Immature natural killer cell (primary cell): ENCODE data around the gene PA2G4. TPM values are rescaled to one million over a fixed set of nuclear protein-coding genes. Genes with fewer than 3 reads are reported as not detected.

Experiments
- DNase-seq, 3 donors: peaks; one replicate each; pipeline ENCODE4 v3.0.0; 2022; ENCODE audit warnings: mixed read lengths in 1 of 3
- H3K27ac Mint-ChIP-seq, 6 donors: one replicate each; pipeline ENCODE4 v1.8.0; 2020; ENCODE audit warnings: mixed read lengths in 6 of 6, mild to moderate bottlenecking in 5 of 6, inconsistent platforms in 4 of 6, moderate library complexity in 3 of 6
- H3K27me3 Mint-ChIP-seq, 3 donors: one replicate each; pipeline ENCODE4 v1.8.0; 2020 to 2021; ENCODE audit warnings: low read depth in 3 of 3, mild to moderate bottlenecking in 3 of 3, mixed read lengths in 3 of 3, moderate library complexity in 3 of 3, inconsistent platforms in 1 of 3
- H3K36me3 Mint-ChIP-seq, 3 donors: one replicate each; pipeline ENCODE4 v1.8.0; 2020; ENCODE audit warnings: mixed read lengths in 3 of 3, inconsistent platforms in 2 of 3, mild to moderate bottlenecking in 2 of 3
- H3K4me1 Mint-ChIP-seq, 2 donors: one replicate each; pipeline ENCODE4 v1.8.0; 2020; ENCODE audit warnings: inconsistent platforms in 2 of 2, mild to moderate bottlenecking in 2 of 2, mixed read lengths in 2 of 2, moderate library complexity in 1 of 2
- H3K4me3 Mint-ChIP-seq, 5 donors: one replicate each; pipeline ENCODE4 v1.8.0; 2020; ENCODE audit warnings: mild to moderate bottlenecking in 5 of 5, mixed read lengths in 5 of 5, inconsistent platforms in 3 of 5, moderate library complexity in 3 of 5
- H3K9me3 Mint-ChIP-seq, 6 donors: one replicate each; pipeline ENCODE4 v1.8.0; 2020; ENCODE audit warnings: mild to moderate bottlenecking in 6 of 6, mixed read lengths in 6 of 6, inconsistent platforms in 4 of 6, moderate library complexity in 3 of 6
- polyA plus RNA-seq, 3 donors: library from polyadenylated mRNA; unstranded; fragments of 300-500 nt; fragmentation: Illumina TruSeq; gene quantifications; one replicate each; pipeline ENCODE4 v1.2.3, GENCODE V29; 2021

The PA2G4 gene
- polyA plus RNA-seq, 3 donors from 2014 or later: 192 to 222 (median 214) TPM

DNA sequence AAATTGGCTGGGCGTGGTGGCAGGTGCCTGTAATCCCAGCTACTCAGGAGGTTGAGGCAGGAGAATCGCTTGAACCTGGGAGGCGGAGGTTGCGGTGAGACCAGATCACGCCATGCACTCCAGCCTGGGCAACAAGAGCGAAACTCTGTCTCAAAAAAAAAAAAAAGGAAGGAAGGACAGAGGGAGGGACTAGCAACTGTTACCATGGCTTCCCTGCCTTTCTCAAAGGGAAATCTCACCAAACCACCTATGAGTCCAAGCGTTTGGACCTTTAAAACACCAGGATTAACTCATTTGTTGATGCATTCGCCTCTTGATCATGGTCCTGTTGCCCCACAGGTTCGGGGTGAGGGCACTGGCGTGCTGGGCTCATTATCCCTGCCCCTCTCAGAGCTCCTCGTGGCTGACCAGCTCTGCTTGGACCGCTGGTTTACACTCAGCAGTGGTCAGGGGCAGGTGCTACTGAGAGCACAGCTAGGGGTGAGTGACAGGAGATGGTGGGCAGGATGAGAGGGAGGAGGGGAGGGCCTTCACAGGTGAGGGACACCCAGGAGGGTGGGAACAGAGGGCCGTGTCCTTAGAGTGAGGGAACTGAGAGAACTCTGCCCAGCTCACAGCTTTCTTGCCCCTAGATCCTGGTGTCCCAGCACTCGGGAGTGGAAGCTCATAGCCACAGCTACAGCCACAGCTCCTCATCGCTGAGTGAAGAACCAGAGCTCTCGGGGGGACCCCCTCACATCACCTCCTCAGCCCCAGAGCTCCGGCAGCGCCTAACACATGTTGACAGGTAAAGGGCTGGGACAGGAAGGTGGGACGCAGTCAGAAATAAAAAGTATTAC, 37.8 kb downstream of the PA2G4 start:
- Mint-ChIP-seq H3K27ac (peak overlapping the region in 2 of 6 donors; percentile 12 to 53), H3K9me3 (no peaks in the 10 kb centered on the region), H3K36me3 (peaks cover 33 to 58% (median 37%) of the 10 kb centered on the region in 3 donors), H3K4me1 (peaks cover 7 to 22% of the 10 kb centered on the region in 2 donors), H3K4me3 (no peak overlapping the region), H3K27me3 (peaks cover 2 to 4% (median 2%) of the 10 kb centered on the region in 3 donors)
- no peak for DNase-seq

DNA sequence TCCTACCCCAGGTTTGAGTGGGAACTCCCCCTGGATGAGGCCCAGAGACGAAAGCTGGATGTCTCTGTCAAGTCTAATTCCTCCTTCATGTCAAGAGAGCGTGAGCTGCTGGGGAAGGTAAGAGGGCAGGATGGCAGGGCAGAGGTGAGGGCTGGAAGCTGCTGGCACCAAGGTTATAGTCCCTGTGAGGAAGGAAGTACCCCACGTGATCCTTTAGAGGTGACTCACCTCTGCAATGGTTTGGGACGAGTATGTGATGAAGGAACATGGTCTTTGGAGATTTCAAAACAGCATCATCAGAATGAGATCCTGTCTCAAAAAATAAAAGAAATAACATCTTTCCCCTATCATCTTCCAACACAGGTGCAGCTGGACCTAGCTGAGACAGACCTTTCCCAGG, 38.9 kb downstream of the PA2G4 start:
- DNase-seq: no peak
- H3K27ac Mint-ChIP-seq: peak overlapping the region in 5 of 6 donors; percentile 9 to 72 (median 25)
- no peaks in the 10 kb centered on the region for H3K9me3 Mint-ChIP-seq
- peaks cover 2 to 4% (median 2%) of the 10 kb centered on the region in 3 donors for H3K27me3 Mint-ChIP-seq
- peaks cover 29 to 48% (median 32%) of the 10 kb centered on the region in 3 donors for H3K36me3 Mint-ChIP-seq
- peaks cover 7 to 22% of the 10 kb centered on the region in 2 donors for H3K4me1 Mint-ChIP-seq
- H3K4me3 Mint-ChIP-seq: no peak overlapping the region

DNA sequence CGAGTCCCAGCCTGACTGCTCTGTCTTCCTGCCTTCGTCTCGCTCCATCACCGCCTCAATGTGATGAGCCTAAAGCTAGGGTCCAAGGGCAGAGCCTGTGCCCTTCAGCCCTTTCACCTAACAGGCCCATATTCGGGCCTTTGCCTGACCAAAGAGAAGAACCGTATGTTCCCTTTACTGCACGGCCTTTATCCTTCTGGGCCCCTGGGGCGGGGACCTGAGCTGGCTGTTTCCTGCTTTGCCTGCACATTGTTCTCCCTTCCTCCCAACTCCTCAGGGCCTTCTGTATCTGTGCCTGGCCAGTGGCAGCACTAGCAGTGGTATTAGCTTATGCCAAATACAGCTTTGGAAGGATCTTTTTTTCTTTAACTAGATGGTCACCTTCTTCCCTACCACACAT, 39.5 kb downstream of the PA2G4 start:
- Mint-ChIP-seq H3K27me3 (peaks cover 2 to 4% (median 2%) of the 10 kb centered on the region in 3 donors), H3K4me3 (no peak overlapping the region), H3K4me1 (peaks cover 2 to 17% of the 10 kb centered on the region in 2 donors)

DNA sequence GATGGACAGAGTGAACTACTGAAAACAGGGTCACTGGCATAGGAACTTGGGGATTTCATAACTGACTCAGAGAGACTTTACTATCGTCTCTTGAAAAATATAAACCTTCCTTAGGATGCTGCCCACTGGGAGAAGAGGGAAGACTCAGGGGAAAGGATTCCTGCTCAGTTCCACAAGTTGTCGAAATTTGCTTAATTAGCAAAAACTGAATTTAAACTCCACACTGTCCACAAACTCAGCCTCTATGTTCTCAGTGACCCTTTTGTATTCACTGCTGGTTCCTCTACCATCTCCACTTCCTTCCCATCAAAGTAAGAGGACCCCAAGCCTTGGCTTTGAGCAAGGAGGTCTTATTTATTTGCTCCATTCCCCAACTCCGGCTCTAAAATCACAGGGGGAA, 40.9 kb downstream of the PA2G4 start:
- peaks cover 1 to 14% of the 10 kb centered on the region in 2 donors for H3K4me1 Mint-ChIP-seq
- peaks cover 19 to 36% (median 25%) of the 10 kb centered on the region in 3 donors for H3K36me3 Mint-ChIP-seq
- H3K27me3 Mint-ChIP-seq: peaks cover 2 to 4% (median 2%) of the 10 kb centered on the region in 3 donors
- H3K27ac Mint-ChIP-seq: peak overlapping the region in 2 of 6 donors; percentile 34 to 50
- no peak overlapping the region for H3K4me3 Mint-ChIP-seq
- H3K9me3 Mint-ChIP-seq: no peaks in the 10 kb centered on the region
- DNase-seq: no peak

More for the DNA sequence above, 39.5 kb downstream of the PA2G4 start:
- H3K36me3 Mint-ChIP-seq: peaks cover 23 to 42% (median 26%) of the 10 kb centered on the region in 3 donors
- H3K9me3 Mint-ChIP-seq: no peaks in the 10 kb centered on the region
- H3K27ac Mint-ChIP-seq: peak overlapping the region in 5 of 6 donors; percentile 9 to 72 (median 39)
- DNase-seq: no peak

DNA sequence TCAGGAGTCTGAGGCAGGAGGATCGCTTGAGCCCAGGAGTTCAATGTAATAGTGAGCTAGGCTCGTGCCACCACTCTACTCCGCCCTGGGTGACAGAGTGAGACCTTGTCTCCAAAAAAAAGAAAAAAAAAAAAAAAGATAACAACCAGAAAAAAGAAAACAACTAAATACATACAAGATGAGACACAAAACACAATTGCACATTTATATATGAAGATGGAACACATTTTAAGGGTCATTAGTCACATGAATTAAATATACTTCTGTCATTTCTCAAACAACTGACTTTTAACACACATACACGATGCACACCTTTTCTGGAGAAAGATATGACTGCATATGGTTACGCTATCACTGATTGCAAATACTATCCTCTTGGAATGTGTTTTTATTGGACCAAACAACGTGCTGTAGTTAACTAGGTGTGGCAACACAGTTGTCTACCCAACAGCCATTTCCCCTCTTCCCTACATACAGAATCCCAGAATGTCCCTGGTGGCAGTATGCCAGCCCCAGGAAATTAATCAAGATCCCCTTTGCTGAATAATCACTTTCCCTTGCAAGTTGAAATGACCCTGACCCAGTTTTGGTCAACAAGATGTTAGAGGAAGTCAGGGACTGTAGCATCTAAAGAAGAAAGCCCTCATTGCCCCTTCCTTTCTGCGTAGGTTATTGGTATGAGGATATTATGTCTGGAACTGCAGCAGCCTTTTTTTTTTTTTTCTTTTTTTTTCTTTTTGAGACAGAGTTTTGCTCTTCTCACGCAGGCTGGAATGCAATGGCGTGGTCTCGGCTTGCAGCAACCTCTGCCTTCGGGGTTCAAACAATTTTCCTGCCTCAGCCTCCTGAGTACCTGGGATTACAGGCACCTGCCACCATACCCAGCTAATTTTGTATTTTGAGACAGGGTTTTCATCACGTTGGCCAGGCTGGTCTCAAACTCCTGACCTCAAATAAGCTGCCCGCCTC, 42.4 kb downstream of the PA2G4 start:
- Mint-ChIP-seq H3K27me3 (peaks cover 5 to 6% (median 6%) of the 10 kb centered on the region in 3 donors), H3K4me3 (no peak overlapping the region), H3K27ac (peak overlapping the region in 3 of 6 donors; percentile 2 to 59 (median 48)), H3K4me1 (peaks cover 14 to 18% of the 10 kb centered on the region in 2 donors), H3K36me3 (peaks cover 11 to 26% (median 14%) of the 10 kb centered on the region in 3 donors), H3K9me3 (no peaks in the 10 kb centered on the region)
- no peak for DNase-seq

DNA sequence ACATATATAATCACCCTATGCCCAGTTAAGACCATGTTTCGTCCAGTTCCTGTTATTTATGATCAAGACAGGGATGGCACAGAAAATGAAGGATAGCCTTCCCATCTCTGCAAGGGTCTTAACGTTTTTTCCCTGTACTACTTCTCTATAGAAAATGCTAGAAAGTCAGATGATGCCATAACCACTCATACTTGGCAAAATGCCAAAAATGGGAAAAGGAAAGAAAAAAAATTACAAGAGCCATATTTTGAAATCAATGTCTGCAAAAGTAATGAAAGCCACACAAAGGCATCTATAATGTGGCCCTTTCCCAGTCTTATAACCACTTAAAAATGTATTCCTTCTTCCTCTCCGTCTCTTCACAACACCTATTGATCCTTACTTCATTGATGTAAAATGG, 46.2 kb downstream of the PA2G4 start:
- peak overlapping the region in 4 of 5 donors; percentile 19 to 92 (median 76) for H3K4me3 Mint-ChIP-seq
- H3K4me1 Mint-ChIP-seq: peaks cover 28 to 30% of the 10 kb centered on the region in 2 donors
- H3K36me3 Mint-ChIP-seq: no peaks in the 10 kb centered on the region
- peak overlapping the region; percentile 90 to 98 (median 96) for H3K27ac Mint-ChIP-seq
- no peaks in the 10 kb centered on the region for H3K9me3 Mint-ChIP-seq
- H3K27me3 Mint-ChIP-seq: peaks cover 3 to 18% (median 6%) of the 10 kb centered on the region in 3 donors
- DNase-seq: no peak

DNA sequence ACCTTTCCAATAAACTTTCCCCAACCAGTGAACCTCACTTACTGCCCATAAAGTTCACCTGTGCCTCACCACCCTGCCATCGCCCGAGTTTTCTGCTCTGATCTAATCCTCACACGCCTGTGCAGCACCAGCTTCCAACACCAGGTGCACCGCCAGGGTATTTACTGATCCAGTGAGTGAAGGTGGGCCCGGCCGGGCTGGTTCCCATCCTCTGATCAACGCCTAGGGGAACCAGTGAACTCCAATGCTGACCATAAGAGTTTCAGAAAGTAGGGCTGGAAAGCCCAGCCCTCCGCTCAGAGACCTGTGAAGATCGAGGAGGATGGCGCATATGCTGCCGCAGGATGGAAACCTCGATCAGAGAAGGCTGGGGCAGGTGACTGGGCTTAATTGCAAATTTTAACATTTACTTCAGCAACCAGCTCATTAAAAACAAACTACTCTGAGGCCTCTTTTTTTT, 47.3 kb downstream of the PA2G4 start:
- Mint-ChIP-seq H3K27ac (peak overlapping the region; percentile 90 to 98 (median 96)), H3K4me1 (peaks cover 30 to 33% of the 10 kb centered on the region in 2 donors), H3K9me3 (no peaks in the 10 kb centered on the region), H3K36me3 (no peaks in the 10 kb centered on the region), H3K4me3 (peak overlapping the region; percentile 89 to 94 (median 92)), H3K27me3 (peaks cover 3 to 20% (median 5%) of the 10 kb centered on the region in 3 donors)
- peak; percentile 38 to 50 (median 47) for DNase-seq

DNA sequence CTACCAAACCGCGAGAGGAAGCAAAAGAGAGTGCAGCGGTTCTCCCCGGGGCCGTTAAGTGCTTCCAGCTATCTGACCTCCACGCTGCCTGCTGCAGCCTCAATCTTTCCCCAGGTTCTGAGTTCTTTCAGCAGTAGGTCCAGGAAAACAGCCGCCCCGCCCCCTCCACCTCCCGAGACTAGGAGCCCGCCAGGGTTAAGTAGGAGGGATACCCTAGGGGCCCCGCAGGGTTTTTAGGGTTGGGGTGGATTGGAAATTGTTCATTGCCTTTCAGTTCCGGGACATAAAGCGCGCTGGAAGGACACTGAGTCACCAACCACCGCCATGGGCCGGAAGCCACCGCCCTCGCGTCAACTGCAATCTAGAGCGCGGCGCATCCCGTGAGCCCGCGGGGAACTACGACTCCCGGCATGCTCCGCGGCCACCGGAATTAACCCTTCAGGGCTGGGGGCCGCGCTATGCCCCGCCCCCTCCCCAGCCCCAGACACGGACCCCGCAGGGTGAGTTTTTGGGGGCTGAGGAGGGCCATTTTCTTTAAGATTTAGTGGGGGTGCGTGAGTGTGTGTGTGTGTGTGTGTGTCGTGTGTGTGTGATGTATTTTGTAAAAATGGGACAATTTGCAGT, 47.9 kb downstream of the PA2G4 start, which contains the start of gene MYL6B:
Gene MYL6B (plus strand): TSS at position 456 of the 624 bp plus-strand sequence. CDS start 1,332 bp downstream, outside the sequence.
- H3K27ac Mint-ChIP-seq: peak within 1 kb of the TSS; percentile 90 to 98 (median 96)
- H3K4me3 Mint-ChIP-seq: peak within 1 kb of the TSS; percentile 89 to 94 (median 92)
- DNase-seq: peak; percentile 87 to 88 (median 87)
- no peaks in the 10 kb centered on the region for H3K36me3 Mint-ChIP-seq
- no peaks in the 10 kb centered on the region for H3K9me3 Mint-ChIP-seq
- peaks cover 33 to 36% of the 10 kb centered on the region in 2 donors for H3K4me1 Mint-ChIP-seq
- peaks cover 5 to 20% (median 5%) of the 10 kb centered on the region in 3 donors for H3K27me3 Mint-ChIP-seq

DNA sequence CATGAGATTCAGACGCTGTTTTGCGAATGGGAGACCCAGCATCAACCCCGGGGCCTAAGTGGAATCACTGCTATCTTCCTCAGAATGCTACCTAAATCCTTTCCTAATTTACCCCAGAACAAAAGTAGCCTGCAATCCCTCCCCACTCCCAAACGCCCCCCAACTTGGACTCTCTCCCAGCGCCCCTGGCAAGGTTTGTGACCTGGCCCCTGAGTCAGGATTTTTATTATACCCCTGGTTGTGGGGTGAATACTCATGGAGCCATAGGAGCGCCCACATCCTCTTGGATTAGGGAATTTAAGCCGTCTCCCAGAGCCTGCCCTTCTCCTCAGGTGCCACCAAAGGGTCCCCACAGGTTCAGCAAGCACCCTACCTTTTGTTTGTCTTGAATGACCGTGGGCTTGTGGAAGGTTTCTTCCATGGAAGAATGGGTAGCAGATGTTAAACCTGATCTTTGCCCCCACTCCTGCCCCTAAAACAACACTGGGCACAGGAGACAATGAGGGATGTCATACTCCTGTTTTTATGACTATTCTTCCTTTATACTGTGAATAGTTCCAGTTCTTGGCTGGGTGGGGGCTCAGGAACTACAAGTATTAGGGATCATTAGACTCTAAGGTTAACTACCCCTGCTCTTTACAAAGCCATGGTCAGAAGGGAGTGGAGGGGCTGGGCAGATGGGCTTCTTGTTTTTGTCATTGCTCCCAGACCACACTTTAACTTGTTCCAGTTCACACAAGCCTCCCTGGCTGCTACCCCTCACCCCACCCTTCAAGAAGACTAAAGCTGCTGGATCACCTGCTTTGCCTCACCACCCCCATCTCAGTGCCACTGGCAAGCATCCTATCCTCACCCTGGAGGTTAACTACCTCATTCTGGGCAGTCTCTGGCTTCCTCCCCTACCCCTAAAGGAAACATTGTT, 48.7 kb downstream of the PA2G4 start:
- H3K27ac Mint-ChIP-seq: peak overlapping the region; percentile 90 to 98 (median 96)
- no peak for DNase-seq
- H3K9me3 Mint-ChIP-seq: no peaks in the 10 kb centered on the region
- peaks cover 39 to 44% of the 10 kb centered on the region in 2 donors for H3K4me1 Mint-ChIP-seq
- peaks cover 5 to 20% (median 6%) of the 10 kb centered on the region in 3 donors for H3K27me3 Mint-ChIP-seq
- H3K36me3 Mint-ChIP-seq: no peaks in the 10 kb centered on the region
- peak overlapping the region; percentile 89 to 94 (median 92) for H3K4me3 Mint-ChIP-seq

DNA sequence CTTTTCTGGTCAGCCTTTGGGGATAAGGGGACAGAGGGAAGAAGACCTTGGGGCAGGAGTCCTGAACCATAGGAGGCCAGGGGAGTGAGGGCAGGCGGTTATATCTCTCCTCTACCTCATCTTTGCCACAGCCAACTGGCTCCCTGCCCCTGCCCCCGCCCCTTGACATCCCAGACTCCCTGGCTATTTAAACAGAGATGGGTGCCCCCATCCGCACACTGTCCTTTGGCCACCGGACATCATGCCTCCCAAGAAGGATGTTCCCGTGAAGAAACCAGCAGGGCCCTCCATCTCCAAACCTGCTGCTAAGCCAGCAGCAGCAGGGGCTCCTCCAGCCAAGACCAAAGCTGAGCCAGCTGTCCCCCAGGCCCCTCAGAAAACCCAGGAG, 49.3 kb downstream of the PA2G4 start:
- no peak for DNase-seq
- Mint-ChIP-seq H3K4me3 (peak overlapping the region in 2 of 5 donors; percentile 92 to 94), H3K4me1 (peaks cover 41 to 49% of the 10 kb centered on the region in 2 donors), H3K36me3 (no peaks in the 10 kb centered on the region), H3K9me3 (no peaks in the 10 kb centered on the region), H3K27ac (peak overlapping the region in 2 of 6 donors; percentile 28 to 98), H3K27me3 (peaks cover 8 to 25% (median 10%) of the 10 kb centered on the region in 3 donors)

DNA sequence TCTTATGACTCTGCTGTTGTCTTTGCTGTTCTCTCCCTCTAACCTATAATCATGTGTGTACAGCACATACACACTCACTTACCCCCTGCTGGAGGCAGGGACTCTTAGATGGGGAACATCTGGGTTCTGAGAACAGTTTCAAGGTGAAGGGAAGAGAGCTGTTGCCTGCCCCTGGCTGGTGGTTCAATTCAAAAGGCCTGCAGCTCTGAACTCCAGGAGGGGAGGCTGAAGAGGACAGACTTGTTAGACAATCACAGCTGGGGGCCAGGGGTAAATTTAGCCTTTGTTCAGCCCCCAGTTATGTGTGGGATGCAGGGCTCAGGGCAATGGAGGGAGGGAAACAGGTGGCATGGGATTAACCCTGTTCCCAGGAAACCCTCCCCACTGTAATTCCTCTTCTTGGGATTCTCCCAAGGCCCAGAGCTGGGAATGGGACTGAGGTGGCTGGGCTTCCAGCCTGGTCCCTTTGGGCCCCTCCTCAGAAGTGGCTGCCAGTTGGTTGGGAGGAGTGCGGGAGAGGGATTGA, 50.0 kb downstream of the PA2G4 start:
- H3K36me3 Mint-ChIP-seq: no peaks in the 10 kb centered on the region
- no peak for DNase-seq
- peak overlapping the region in 1 of 6 donors; percentile 59 for H3K27ac Mint-ChIP-seq
- H3K4me1 Mint-ChIP-seq: peaks cover 47 to 56% of the 10 kb centered on the region in 2 donors
- no peaks in the 10 kb centered on the region for H3K9me3 Mint-ChIP-seq
- peaks cover 8 to 29% (median 12%) of the 10 kb centered on the region in 3 donors for H3K27me3 Mint-ChIP-seq
- H3K4me3 Mint-ChIP-seq: peak overlapping the region in 1 of 5 donors; percentile 4

DNA sequence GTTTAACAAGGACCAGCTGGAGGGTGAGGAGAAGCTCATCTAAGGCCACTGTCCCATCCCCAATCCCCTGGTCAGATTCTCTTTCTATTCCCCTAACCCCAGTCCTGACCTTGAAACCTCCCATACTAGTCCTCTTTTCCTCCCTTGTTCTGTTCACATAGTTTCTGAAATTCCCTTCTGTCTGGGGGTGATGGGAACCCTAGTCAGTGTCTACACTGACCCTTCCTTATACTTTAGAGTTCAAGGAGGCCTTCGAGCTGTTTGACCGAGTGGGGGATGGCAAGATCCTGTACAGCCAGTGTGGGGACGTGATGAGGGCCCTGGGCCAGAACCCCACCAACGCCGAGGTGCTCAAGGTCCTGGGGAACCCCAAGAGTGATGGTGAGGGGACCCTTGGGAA, 50.5 kb downstream of the PA2G4 start:
- H3K27me3 Mint-ChIP-seq: peaks cover 8 to 31% (median 13%) of the 10 kb centered on the region in 3 donors
- H3K4me3 Mint-ChIP-seq: peak overlapping the region in 3 of 5 donors; percentile 7 to 19 (median 11)
- H3K36me3 Mint-ChIP-seq: peaks cover under 1 to 2% (median 2%) of the 10 kb centered on the region in 3 donors
- no peak overlapping the region for H3K27ac Mint-ChIP-seq
- H3K9me3 Mint-ChIP-seq: no peaks in the 10 kb centered on the region
- H3K4me1 Mint-ChIP-seq: peaks cover 52 to 61% of the 10 kb centered on the region in 2 donors
- DNase-seq: no peak
